MV-4-11 (cell line): ENCODE results near the gene HADHA.
"Not testable (repeated sequence)": the region's sequence is repeated elsewhere in the genome, so short reads cannot be mapped to it uniquely, and the experiment has no call there.

Source experiments
- DNase-seq: peaks from one replicate; lab custom pipeline; 2025; lab: John Stamatoyannopoulos, UW

The HADHA gene

GRCh38 chr2:26244309-26245230, at the start of gene HADHA, which contains the start of gene HADHB:
Gene HADHA (minus strand): TSS chr2:26244632. CDS start chr2:26244596, 36 bp downstream.
Gene HADHB (plus strand): TSS chr2:26244939. CDS start chr2:26254255, 9,316 bp downstream.
- DNase-seq: peak; percentile 81

DNA sequence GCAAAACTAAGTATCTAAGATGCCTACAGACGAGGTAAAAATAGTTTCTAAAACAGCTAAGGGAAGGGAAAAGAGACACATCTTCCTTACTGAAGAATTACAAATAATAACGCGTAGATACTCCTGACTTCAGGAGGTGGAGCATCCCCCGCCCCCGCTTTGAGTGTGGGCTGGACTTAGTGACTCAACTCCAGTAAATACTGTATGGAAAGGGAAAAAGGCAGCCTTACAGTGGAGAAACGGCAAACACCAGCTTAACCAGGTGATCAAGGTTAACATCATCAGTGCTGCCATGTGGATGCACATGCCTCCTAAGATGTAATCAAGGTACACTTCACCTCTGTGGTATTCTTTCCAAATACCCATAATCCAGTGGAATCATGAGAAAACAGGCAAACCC, 48.2 kb upstream of the HADHA start:
- no peak for DNase-seq

DNA sequence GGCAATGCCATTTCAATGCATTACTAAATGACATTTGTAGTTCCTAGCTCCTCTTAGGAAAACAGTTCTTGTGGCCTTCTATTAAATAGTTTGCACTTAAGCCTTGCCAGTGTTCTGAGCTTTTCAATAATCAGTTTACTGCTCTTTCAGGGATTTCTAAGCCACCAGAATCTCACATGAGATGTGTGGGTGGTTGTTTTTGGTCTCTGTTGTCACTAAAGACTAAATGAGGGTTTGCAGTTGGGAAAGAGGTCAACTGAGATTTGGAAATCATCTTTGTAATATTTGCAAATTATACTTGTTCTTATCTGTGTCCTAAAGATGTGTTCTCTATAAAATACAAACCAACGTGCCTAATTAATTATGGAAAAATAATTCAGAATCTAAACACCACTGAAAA, 45.6 kb upstream of the HADHA start:
- no peak for DNase-seq

- no peak for DNase-seq
Observed at GRCh38 chr2:26285931-26286330, 41.5 kb upstream of the HADHA start.

GRCh38 chr2:26284132-26284531, 39.7 kb upstream of the HADHA start:
- DNase-seq: no peak

DNA sequence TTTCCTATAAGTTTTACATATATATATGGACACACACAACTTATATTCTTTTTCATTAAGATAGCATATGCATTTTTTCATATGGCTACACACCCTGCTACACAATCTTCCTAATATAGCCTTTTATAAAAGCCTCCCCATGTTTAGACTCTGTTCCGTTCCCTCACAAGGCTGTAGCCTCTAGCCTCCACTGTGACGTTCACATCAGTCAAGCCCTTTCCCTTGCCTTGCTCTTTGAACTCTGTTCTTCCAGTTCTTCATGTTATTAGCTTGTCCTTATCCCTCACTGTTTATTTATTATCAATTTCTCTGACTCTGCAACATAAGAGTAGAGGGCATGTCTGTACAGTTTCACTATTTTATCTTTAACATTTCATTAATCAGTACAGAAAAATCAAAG, 39.2 kb upstream of the HADHA start:
- no peak for DNase-seq

DNA sequence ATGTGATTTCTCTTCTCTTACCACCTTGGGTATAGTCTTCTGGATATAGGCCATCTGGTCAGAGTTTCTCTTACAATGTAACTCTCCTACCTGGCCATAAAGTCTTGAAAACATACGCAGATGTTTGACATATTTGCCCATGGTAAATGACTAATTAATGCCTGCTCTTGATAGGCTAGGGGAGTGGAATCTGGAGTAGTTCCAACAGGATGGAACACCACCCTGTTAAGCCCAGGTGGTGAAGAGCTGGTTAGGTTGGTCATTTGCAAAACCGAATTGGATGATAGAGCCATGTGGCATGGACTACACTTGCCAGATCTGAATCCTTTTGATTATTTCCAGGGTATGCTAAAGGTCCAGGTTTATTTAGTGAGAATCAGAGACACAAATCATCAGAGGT, 36.8 kb upstream of the HADHA start:
- no peak for DNase-seq

GRCh38 chr2:26279886-26280285, 35.5 kb upstream of the HADHA start:
- no peak for DNase-seq

GRCh38 chr2:26276484-26277227, 32.2 kb upstream of the HADHA start:
- DNase-seq: no peak

DNA sequence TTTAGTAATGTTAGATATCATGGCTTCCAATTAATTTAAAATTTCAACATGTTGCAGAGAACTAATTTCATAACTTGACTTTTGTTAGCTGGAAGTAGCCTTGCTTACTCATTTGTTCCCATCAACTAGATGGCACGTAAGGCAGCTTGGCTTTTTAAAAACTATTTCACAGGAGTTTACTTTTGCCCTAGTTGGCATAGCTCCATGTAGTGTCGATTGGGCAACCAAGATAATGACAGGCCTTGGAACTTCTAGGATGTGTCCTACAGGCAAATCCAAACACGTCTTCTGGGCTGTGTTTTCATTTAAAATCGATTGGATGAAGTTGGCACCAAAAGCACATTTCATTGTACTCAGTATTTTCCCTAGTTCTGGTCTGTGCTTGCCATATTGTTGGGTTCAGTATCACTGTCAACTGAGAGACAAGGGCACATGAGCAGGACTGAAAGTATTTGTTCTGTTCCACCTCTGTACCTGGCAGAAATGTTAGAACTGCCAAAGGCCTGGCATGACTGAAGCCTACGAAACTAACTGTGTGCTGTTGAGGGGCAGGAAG, 29.7 kb upstream of the HADHA start:
- DNase-seq: no peak

GRCh38 chr2:26273501-26273900, 29.1 kb upstream of the HADHA start:
- DNase-seq: peak; percentile 8

DNA sequence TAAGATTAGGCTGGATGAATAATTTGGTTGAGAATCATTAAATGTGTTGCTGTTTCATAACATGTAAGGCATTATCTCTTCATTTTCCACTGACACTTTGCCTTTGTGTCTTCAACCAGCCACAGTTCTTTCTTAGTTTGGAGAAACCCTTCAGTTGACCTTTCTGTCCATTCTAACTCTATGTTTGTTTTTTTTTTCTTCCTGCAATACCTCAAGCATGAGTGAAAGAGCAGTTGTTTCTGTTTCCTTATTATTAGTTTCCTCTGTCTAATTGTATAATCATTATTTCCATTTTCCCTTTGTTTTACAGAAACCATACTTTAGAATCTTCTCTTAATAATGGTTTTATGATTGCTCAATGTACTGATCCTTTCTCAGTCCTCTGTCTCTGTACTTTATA, 25.9 kb upstream of the HADHA start:
- DNase-seq: no peak

DNA sequence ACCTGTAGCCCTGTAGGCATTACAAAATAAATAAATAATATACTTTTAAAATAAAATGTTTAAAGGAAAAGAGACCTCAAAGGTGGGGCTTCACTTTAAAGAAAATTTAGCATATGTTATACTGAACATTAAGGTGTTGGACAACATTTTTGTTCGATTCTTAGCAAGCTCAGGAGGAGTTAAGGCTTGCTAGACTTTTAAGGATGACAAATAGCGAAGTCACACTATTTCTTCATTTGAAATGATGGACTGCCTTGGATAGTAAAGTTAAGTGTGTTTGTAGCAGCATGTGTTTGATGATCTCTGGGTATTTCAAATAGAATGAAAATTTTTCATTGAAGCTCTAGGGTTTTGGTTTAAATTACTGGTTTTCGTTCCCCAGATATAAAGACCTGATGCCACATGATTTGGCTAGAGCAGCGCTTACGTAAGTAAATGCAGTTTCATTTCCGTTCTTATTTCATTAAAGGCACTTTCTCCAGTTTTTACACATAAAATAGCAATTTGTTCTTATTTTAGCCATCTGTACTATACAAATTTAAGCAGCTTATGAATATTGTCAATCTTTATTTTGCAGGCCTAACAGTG, 25.2 kb upstream of the HADHA start:
- peak; percentile 74 for DNase-seq

DNA sequence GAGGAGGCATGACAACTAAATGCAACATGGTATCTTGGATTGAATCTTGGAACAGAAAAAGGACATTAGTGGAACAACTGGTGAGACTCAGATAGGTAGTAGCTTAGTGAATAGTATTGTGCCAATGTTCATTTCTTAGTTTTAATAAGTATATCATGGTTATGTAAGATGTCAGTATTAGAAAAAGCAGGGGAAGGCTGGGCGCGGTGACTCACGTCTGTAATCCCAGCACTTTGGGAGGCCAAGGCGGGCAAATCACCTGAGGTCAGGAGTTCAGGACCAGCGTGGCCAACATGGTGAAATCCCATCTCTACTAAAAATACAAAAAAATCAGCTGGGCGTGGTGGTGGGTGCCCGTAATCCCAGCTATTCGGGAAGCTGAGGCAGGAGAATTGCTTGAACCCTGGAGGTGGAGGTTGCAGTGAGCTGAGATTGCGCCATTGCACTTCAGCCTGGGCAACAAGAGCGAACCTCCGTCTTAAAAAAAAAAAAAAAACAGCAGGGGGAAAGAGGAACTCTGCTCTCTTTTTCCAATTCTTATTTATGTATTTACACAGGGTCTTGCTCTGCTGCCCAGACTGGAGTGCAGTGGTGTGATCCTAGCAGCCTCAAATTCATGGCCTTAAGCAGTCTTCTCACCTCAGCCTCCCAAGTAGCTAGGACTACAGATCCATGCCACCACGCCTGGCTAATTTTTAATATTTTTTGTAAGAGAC, 24.4 kb upstream of the HADHA start:
- DNase-seq: peak; percentile 49

GRCh38 chr2:26268213-26268612, 23.8 kb upstream of the HADHA start:
- peak; percentile 31 for DNase-seq

- DNase-seq: not testable (repeated sequence)
Observed at GRCh38 chr2:26258836-26259235, 14.4 kb upstream of the HADHA start.

- no peak for DNase-seq
Observed at GRCh38 chr2:26255759-26256384, 11.4 kb upstream of the HADHA start.

DNA sequence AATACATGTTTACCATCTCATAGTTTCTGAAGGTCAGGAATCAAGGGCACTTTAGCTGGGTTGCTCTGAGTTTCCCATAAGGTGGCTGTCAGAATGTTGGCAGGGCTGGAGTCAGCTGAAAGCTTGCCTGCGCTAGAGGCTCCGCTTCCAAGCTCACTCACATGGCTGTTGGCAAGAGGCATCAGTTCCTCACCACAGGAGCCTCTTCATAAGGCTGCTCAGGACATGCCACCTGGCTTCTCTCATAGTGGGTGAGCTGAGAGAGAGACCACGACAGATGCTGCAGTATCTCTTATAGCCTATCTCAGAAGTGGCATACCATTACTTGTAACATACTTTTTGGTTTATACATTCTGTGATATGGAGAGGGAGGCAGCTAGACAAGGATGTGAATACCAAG, 7.5 kb upstream of the HADHA start:
- peak; percentile 24 for DNase-seq

DNA sequence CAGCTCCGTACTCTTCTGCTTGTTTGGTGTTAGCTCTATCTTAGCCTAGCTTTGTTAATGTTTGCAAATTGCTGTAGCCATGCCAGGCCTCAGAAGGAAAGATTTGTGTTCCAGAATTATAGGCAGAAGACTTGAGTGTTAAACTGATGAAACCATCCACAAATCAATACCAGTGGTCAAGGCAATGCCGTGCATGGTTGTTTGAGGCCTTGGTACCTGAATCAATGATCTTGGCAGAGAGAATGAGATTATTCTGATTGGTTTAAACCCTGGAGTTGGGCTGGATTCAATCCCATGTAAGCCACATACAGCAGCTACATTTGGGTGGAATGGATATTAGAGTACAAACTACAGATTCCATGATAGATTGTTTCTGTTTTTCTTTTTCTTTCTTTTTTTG, 5.2 kb upstream of the HADHA start:
- DNase-seq: no peak

- DNase-seq: peak; percentile 87
Observed at GRCh38 chr2:26246818-26247217, 2.4 kb upstream of the HADHA start.

GRCh38 chr2:26245810-26246209, 1.4 kb upstream of the HADHA start:
- no peak for DNase-seq
